T-cell (primary cell): ENCODE results near the gene SRSF5. TPM values are rescaled to one million over a fixed set of nuclear protein-coding genes. Genes with fewer than 3 reads are reported as not detected.

Experiments
- ATAC-seq, 4 experiments: fragments of 200-7000 bp in 3 of 4; fragments of 150-1000 bp in 1 of 4; cut with Tn5 transposase; replicated peaks in 1 of 4; 1 replicate in 3 of 4; 2 replicates in 1 of 4; pipeline ENCODE4 v1.10.0; 2021; ENCODE audit warnings: moderate library complexity in 3 of 4, mild to moderate bottlenecking in 2 of 4, moderate number of reproducible peaks in 1 of 4
- CTCF ChIA-PET, 2 donors: fragments of 300-600 bp; sonication (Branson Sonifier 250); formaldehyde crosslinking; loops; one replicate each; lab custom pipeline; 2022; ENCODE audit warnings: antibody characterized with exemption in 2 of 2; lab: Charles Lee
- POLR2A ChIA-PET, 2 donors: fragments of 300-600 bp; sonication (Branson Sonifier 250); formaldehyde crosslinking; loops; one replicate each; lab custom pipeline; 2022; ENCODE audit warnings: antibody characterized with exemption in 2 of 2; lab: Charles Lee
- DNase-seq, 35 experiments: peaks; one replicate each; pipeline versions ENCODE4 v3.0.0 to v3.0.0-alpha.2; 2013 to 2023
- H3K27ac ChIP-seq: one replicate; pipeline ENCODE4 v1.5.1; 2013; ENCODE audit warnings: low read length
- H3K27me3 ChIP-seq, 2 experiments: replicated peaks in 1 of 2; 1 replicate in 1 of 2; 2 replicates in 1 of 2; pipeline versions ENCODE4 v1.6.1 to v1.7.0; 2013; ENCODE audit warnings: low read length in 1 of 2, mixed read lengths in 1 of 2; ENCODE audit not compliant: control insufficient read depth in 2 of 2, insufficient read depth in 2 of 2; ENCODE audit errors: extremely low read depth in 1 of 2
- H3K36me3 ChIP-seq, 2 donors: 1 replicate in 1 of 2; 2 replicates in 1 of 2; pipeline versions ENCODE4 v1.6.1 to v1.7.0; 2013; ENCODE audit warnings: low read length in 1 of 2; ENCODE audit not compliant: control insufficient read depth in 2 of 2, insufficient read depth in 1 of 2; ENCODE audit errors: extremely low read depth in 1 of 2
- H3K4me1 ChIP-seq, 2 experiments: 1 replicate in 1 of 2; 2 replicates in 1 of 2; pipeline versions ENCODE4 v1.6.1 to v1.7.0; 2013; ENCODE audit warnings: low read length in 2 of 2, mixed read lengths in 1 of 2; ENCODE audit not compliant: insufficient read depth in 2 of 2, control insufficient read depth in 1 of 2; ENCODE audit errors: extremely low read depth in 1 of 2
- H3K4me3 ChIP-seq, 2 donors: 1 replicate in 1 of 2; 2 replicates in 1 of 2; pipeline versions ENCODE4 v1.5.1 to v1.7.0; 2013; ENCODE audit warnings: mild to moderate bottlenecking in 2 of 2, low read length in 1 of 2, moderate library complexity in 1 of 2; ENCODE audit not compliant: control insufficient read depth in 1 of 2; ENCODE audit errors: extremely low read depth in 1 of 2
- H3K9me3 ChIP-seq: 2 replicates; pipeline ENCODE4 v1.7.0; 2013
- H3K27ac Mint-ChIP-seq, 2 donors: one replicate each; pipeline ENCODE4 v1.8.0; 2020 to 2021; ENCODE audit warnings: mild to moderate bottlenecking in 2 of 2, mixed read lengths in 2 of 2
- H3K27me3 Mint-ChIP-seq, 2 donors: one replicate each; pipeline ENCODE4 v1.8.0; 2021 to 2022; ENCODE audit warnings: mixed read lengths in 2 of 2
- H3K36me3 Mint-ChIP-seq: one replicate; pipeline ENCODE4 v1.8.0; 2021; ENCODE audit warnings: mixed read lengths
- H3K4me1 Mint-ChIP-seq, 3 donors: one replicate each; pipeline ENCODE4 v1.8.0; 2020 to 2022; ENCODE audit warnings: mixed read lengths in 3 of 3, mild to moderate bottlenecking in 1 of 3
- H3K4me3 Mint-ChIP-seq, 3 donors: one replicate each; pipeline ENCODE4 v1.8.0; 2020 to 2022; ENCODE audit warnings: mild to moderate bottlenecking in 3 of 3, mixed read lengths in 3 of 3, moderate library complexity in 3 of 3
- H3K9me3 Mint-ChIP-seq, 3 donors: one replicate each; pipeline ENCODE4 v1.8.0; 2020 to 2022; ENCODE audit warnings: mixed read lengths in 3 of 3
- WGBS: methylation state at CpG from one replicate; pipeline ENCODE4 v1.1.5; 2013; ENCODE audit warnings: missing lambda C conversion rate; ENCODE audit not compliant: insufficient coverage; 5-methylcytosine and 5-hydroxymethylcytosine counted together
- total RNA-seq, 35 experiments: library from RNA in 6 of 35; stranded (reverse) in 6 of 35; fragments of 120-200 nt in 1 of 35; gene quantifications; one replicate each; pipeline versions ENCODE4 v1.2.1 to v1.2.4 and lab custom pipeline; 2013 to 2026

The SRSF5 gene
- total RNA-seq, 5 donors from 2014 or later (not counting 1 experiment from before 2014, with no cell fraction given), result 788 to 1,543 (median 848) TPM

- no peak overlapping the region for H3K4me3 ChIP-seq
- Mint-ChIP-seq H3K4me1 (peaks cover 12 to 18% (median 17%) of the 10 kb centered on the region in 3 donors), H3K36me3 (no peaks in the 10 kb centered on the region), H3K9me3 (no peaks in the 10 kb centered on the region), H3K4me3 (no peak overlapping the region), H3K27ac (no peak overlapping the region), H3K27me3 (no peaks in the 10 kb centered on the region)
- DNase-seq (no peak), ATAC-seq (no peak)
- H3K27ac ChIP-seq, result no peak overlapping the region
- no peaks in the 10 kb centered on the region for H3K36me3 ChIP-seq
- no peaks in the 10 kb centered on the region for H3K27me3 ChIP-seq
- peaks cover 7 to 9% of the 10 kb centered on the region in 2 experiments for H3K4me1 ChIP-seq
- CTCF ChIA-PET, result no interaction called here
- no CpG with 5 or more reads among the region's 1 CpG for WGBS
- no peaks in the 10 kb centered on the region for H3K9me3 ChIP-seq
- POLR2A ChIA-PET, result interaction anchor here in 1 of 2 donors (0.6 kb wide), 1 partner anchor 10 kb away, joined by 7 read pairs; no protein-coding TSS in a partner anchor
Measured at GRCh38 chr14:69753860-69754259, 13.1 kb upstream of the SRSF5 start.

- ChIA-PET CTCF (interaction anchor here in 1 of 2 donors (0.7 kb wide), 1 partner anchor 148 kb away, joined by 4 read pairs; no protein-coding TSS in a partner anchor), POLR2A (interaction anchor here in 1 of 2 donors (0.7 kb wide), 1 partner anchor 65 kb away, joined by 12 read pairs; no protein-coding TSS in a partner anchor)
- no peak overlapping the region for H3K4me3 ChIP-seq
- H3K9me3 ChIP-seq, result no peaks in the 10 kb centered on the region
- H3K36me3 ChIP-seq, result no peaks in the 10 kb centered on the region
- Mint-ChIP-seq H3K9me3 (no peaks in the 10 kb centered on the region), H3K4me3 (no peak overlapping the region), H3K27me3 (no peaks in the 10 kb centered on the region), H3K36me3 (no peaks in the 10 kb centered on the region), H3K27ac (no peak overlapping the region), H3K4me1 (peaks cover 12 to 18% (median 17%) of the 10 kb centered on the region in 3 donors)
- ATAC-seq (no peak), DNase-seq (no peak)
- H3K27ac ChIP-seq, result no peak overlapping the region
- no peaks in the 10 kb centered on the region for H3K27me3 ChIP-seq
- WGBS, result no CpG with 5 or more reads among the region's 2 CpGs
- H3K4me1 ChIP-seq, result peaks cover 7 to 9% of the 10 kb centered on the region in 2 experiments
Measured at GRCh38 chr14:69754487-69754886, 12.5 kb upstream of the SRSF5 start.

GRCh38 chr14:69755296-69755695, 11.6 kb upstream of the SRSF5 start:
- ATAC-seq (peak in 1 of 4 experiments; percentile 30), DNase-seq (no peak)
- Mint-ChIP-seq H3K4me1 (peaks cover 12 to 18% (median 17%) of the 10 kb centered on the region in 3 donors), H3K4me3 (peak overlapping the region in 1 of 3 donors; percentile 22), H3K36me3 (no peaks in the 10 kb centered on the region), H3K9me3 (no peaks in the 10 kb centered on the region), H3K27me3 (no peaks in the 10 kb centered on the region), H3K27ac (peak overlapping the region; percentile 71 to 84)
- Histone ChIP-seq H3K27me3 (no peaks in the 10 kb centered on the region), H3K36me3 (no peaks in the 10 kb centered on the region), H3K9me3 (no peaks in the 10 kb centered on the region), H3K27ac (peak overlapping the region; percentile 28), H3K4me1 (peaks cover 7 to 9% of the 10 kb centered on the region in 2 experiments), H3K4me3 (no peak overlapping the region)
- ChIA-PET CTCF (no interaction called here), POLR2A (interaction anchor here in 1 of 2 donors (1.1 kb wide), 1 partner anchor 11 kb away, joined by 4 read pairs; the partner anchor contains the start of gene SRSF5)

- H3K4me3 ChIP-seq, result no peak overlapping the region
- H3K4me1 Mint-ChIP-seq, result peaks cover 12 to 18% (median 18%) of the 10 kb centered on the region in 3 donors
- ATAC-seq (peak in 3 of 4 experiments; percentile 56 to 72 (median 64)), DNase-seq (no peak)
- ChIA-PET CTCF (no interaction called here), POLR2A (interaction anchor here in 1 of 2 donors (1.1 kb wide), 1 partner anchor 11 kb away, joined by 4 read pairs; the partner anchor contains the start of gene SRSF5)
- peaks cover 7 to 9% of the 10 kb centered on the region in 2 experiments for H3K4me1 ChIP-seq
- peak overlapping the region; percentile 28 for H3K27ac ChIP-seq
- H3K9me3 ChIP-seq, result no peaks in the 10 kb centered on the region
- no peaks in the 10 kb centered on the region for H3K36me3 Mint-ChIP-seq
- WGBS, result no CpG with 5 or more reads among the region's 2 CpGs
- no peaks in the 10 kb centered on the region for H3K9me3 Mint-ChIP-seq
- H3K27me3 Mint-ChIP-seq, result no peaks in the 10 kb centered on the region
- H3K27me3 ChIP-seq, result no peaks in the 10 kb centered on the region
- H3K36me3 ChIP-seq, result no peaks in the 10 kb centered on the region
- H3K4me3 Mint-ChIP-seq, result peak overlapping the region in 1 of 3 donors; percentile 22
- H3K27ac Mint-ChIP-seq, result peak overlapping the region; percentile 71 to 84
Measured at GRCh38 chr14:69755784-69756183, 11.2 kb upstream of the SRSF5 start.

- H3K27ac Mint-ChIP-seq, result peak overlapping the region in 1 of 2 donors; percentile 84
Measured at GRCh38 chr14:69756298-69756697, 10.6 kb upstream of the SRSF5 start.

GRCh38 chr14:69760810-69761209, 6.1 kb upstream of the SRSF5 start:
- WGBS, result 88% methylated on average over 1 of the region's 1 CpG
- Histone ChIP-seq H3K9me3 (no peaks in the 10 kb centered on the region), H3K36me3 (no peaks in the 10 kb centered on the region), H3K4me1 (peaks cover 4 to 9% of the 10 kb centered on the region in 2 experiments), H3K27me3 (no peaks in the 10 kb centered on the region), H3K4me3 (no peak overlapping the region), H3K27ac (no peak overlapping the region)
- Mint-ChIP-seq H3K9me3 (no peaks in the 10 kb centered on the region), H3K4me3 (no peak overlapping the region), H3K36me3 (no peaks in the 10 kb centered on the region), H3K27ac (no peak overlapping the region), H3K27me3 (no peaks in the 10 kb centered on the region), H3K4me1 (peaks cover 18 to 31% (median 22%) of the 10 kb centered on the region in 3 donors)
- POLR2A ChIA-PET, result interaction anchor here in 1 of 2 donors (1.4 kb wide), 1 partner anchor 13 kb away, joined by 3 read pairs; no protein-coding TSS in a partner anchor
- DNase-seq (no peak), ATAC-seq (no peak)
- CTCF ChIA-PET, result no interaction called here

More at GRCh38 chr14:69756298-69756697, 10.6 kb upstream of the SRSF5 start:
- Histone ChIP-seq H3K27me3 (no peaks in the 10 kb centered on the region), H3K36me3 (no peaks in the 10 kb centered on the region), H3K27ac (no peak overlapping the region), H3K9me3 (no peaks in the 10 kb centered on the region), H3K4me1 (peaks cover 7 to 9% of the 10 kb centered on the region in 2 experiments), H3K4me3 (no peak overlapping the region)
- POLR2A ChIA-PET, result interaction anchor here in 1 of 2 donors (1.1 kb wide), 1 partner anchor 10 kb away, joined by 4 read pairs; the partner anchor contains the start of gene SRSF5
- Mint-ChIP-seq H3K4me3 (no peak overlapping the region), H3K4me1 (peaks cover 12 to 21% (median 18%) of the 10 kb centered on the region in 3 donors), H3K9me3 (no peaks in the 10 kb centered on the region), H3K36me3 (no peaks in the 10 kb centered on the region), H3K27me3 (no peaks in the 10 kb centered on the region)
- DNase-seq (no peak), ATAC-seq (no peak)
- no CpG with 5 or more reads among the region's 3 CpGs for WGBS
- CTCF ChIA-PET, result interaction anchor here in 1 of 2 donors (1.0 kb wide), 1 partner anchor 20 kb away, joined by 3 read pairs; no protein-coding TSS in a partner anchor
